ENCODE results near the gene PRR16.

Gene PRR16

GRCh38 chr5:120464627-120465435 is 731 bp downstream of the PRR16 start:
- DNase-seq: no peak

- no peak for DNase-seq
These were observed 1.4 kb downstream of the PRR16 start for GRCh38 chr5:120465436-120465961.

GRCh38 chr5:120466341-120467006 is 2.4 kb downstream of the PRR16 start:
- no peak for DNase-seq

- DNase-seq: no peak
These were observed 7.9 kb downstream of the PRR16 start for GRCh38 chr5:120471971-120472370.

GRCh38 chr5:120472911-120473310 is 8.8 kb downstream of the PRR16 start:
- DNase-seq: no peak

GRCh38 chr5:120473332-120473731 is 9.2 kb downstream of the PRR16 start:
- DNase-seq: no peak

GRCh38 chr5:120476063-120476462 is 12.0 kb downstream of the PRR16 start:
- no peak for DNase-seq

- DNase-seq: no peak
These were observed 15.0 kb downstream of the PRR16 start for GRCh38 chr5:120479066-120479465.

GRCh38 chr5:120499876-120500563 is 35.9 kb downstream of the PRR16 start:
- no peak for DNase-seq

- DNase-seq: no peak
These were observed 38.4 kb downstream of the PRR16 start for GRCh38 chr5:120502531-120502930.

- no peak for DNase-seq
These were observed 39.2 kb downstream of the PRR16 start for GRCh38 chr5:120503341-120503740.

- DNase-seq: no peak
These were observed 40.0 kb downstream of the PRR16 start for GRCh38 chr5:120504057-120504456.

- DNase-seq: no peak
These were observed 43.1 kb downstream of the PRR16 start for GRCh38 chr5:120507197-120507596.

- DNase-seq: no peak
These were observed 43.8 kb downstream of the PRR16 start for GRCh38 chr5:120507800-120508463.

GRCh38 chr5:120509053-120509452 is 45.0 kb downstream of the PRR16 start:
- DNase-seq: no peak

- no peak for DNase-seq
These were observed 46.1 kb downstream of the PRR16 start for GRCh38 chr5:120510098-120510637.

- DNase-seq: no peak
These were observed 47.0 kb downstream of the PRR16 start for GRCh38 chr5:120510994-120511686.

- DNase-seq: no peak
These were observed 48.0 kb downstream of the PRR16 start for GRCh38 chr5:120512068-120512467.

GRCh38 chr5:120512791-120513650 is 48.9 kb downstream of the PRR16 start:
- no peak for DNase-seq

GRCh38 chr5:120516805-120517204 is 52.7 kb downstream of the PRR16 start:
- DNase-seq: no peak

- no peak for DNase-seq
These were observed 53.6 kb downstream of the PRR16 start for GRCh38 chr5:120517607-120518252.

Data from activated effector memory CD4-positive, alpha-beta T cell treated with Interleukin-2 at 50 U/mL for 16 hours (primary cell).